Left ventricle myocardium inferior (tissue), 1 donor: ENCODE data around the gene DNAJB6. TPM values are rescaled to one million over a fixed set of nuclear protein-coding genes. Genes with fewer than 3 reads are reported as not detected.

Source experiments
- DNase-seq: peaks from one replicate; pipeline ENCODE4 v3.0.0-alpha.2; 2020
- H3K27ac ChIP-seq: fragments of 200-600 bp; replicated peaks from 2 replicates; pipeline ENCODE4 v1.8.0; 2021
- H3K27me3 ChIP-seq: fragments of 200-600 bp; 2 replicates; pipeline ENCODE4 v1.8.0; 2021; ENCODE audit warnings: low read depth
- H3K36me3 ChIP-seq: fragments of 200-600 bp; 2 replicates; pipeline ENCODE4 v1.8.0; 2021
- H3K4me1 ChIP-seq: fragments of 200-600 bp; 2 replicates; pipeline ENCODE4 v1.8.0; 2021
- H3K4me3 ChIP-seq: fragments of 200-600 bp; 2 replicates; pipeline ENCODE4 v1.8.0; 2021; ENCODE audit warnings: mild to moderate bottlenecking, moderate library complexity
- H3K9me3 ChIP-seq: fragments of 200-600 bp; replicated peaks from 2 replicates; pipeline ENCODE4 v1.8.0; 2021
- CTCF ChIP-seq: fragments of 200-600 bp; IDR thresholded peaks from 2 replicates; pipeline ENCODE4 v1.8.0; 2021; ENCODE audit warnings: antibody characterized with exemption, mild to moderate bottlenecking, borderline replicate concordance
- intact Hi-C: fragments of 100-400 bp; cut with micrococcal nuclease; formaldehyde crosslinking; loops from one replicate; pipeline ENCODE4 v1.11.0; 2022
- total RNA-seq: library from RNA; stranded (reverse); fragmentation: NEBNext Ultra II Directional; extraction: Animal tissue kit (Norgen Biotek cat#: 25700); gene quantifications from one replicate; pipeline ENCODE4 v1.2.1, GENCODE V29; 2021
- donor health status: DM: no; HTN: yes; CAD: no; lungs with severe emphysema.

DNAJB6 gene
- total RNA-seq, 1 donor from 2014 or later = 211 TPM

GRCh38 chr7:157458254-157458633, 121.4 kb downstream of the DNAJB6 start:
- Histone ChIP-seq H3K4me1 (no peaks in the 10 kb centered on the region), H3K27me3 (peaks cover 66% of the 10 kb centered on the region), H3K36me3 (no peaks in the 10 kb centered on the region), H3K9me3 (peaks cover 21% of the 10 kb centered on the region), H3K27ac (no peak overlapping the region), H3K4me3 (no peak overlapping the region)
- DNase-seq = no peak
- intact Hi-C loops = no loop called here
- no peak for TF ChIP-seq CTCF

GRCh38 chr7:157459966-157460365, 123.2 kb downstream of the DNAJB6 start:
- H3K27me3 ChIP-seq = peaks cover 77% of the 10 kb centered on the region
- no peak for DNase-seq
- intact Hi-C loops = no loop called here

GRCh38 chr7:157460721-157461120, 123.9 kb downstream of the DNAJB6 start:
- no peaks in the 10 kb centered on the region for H3K4me1 ChIP-seq
- peaks cover 84% of the 10 kb centered on the region for H3K27me3 ChIP-seq
- H3K36me3 ChIP-seq = no peaks in the 10 kb centered on the region
- no peak overlapping the region for H3K4me3 ChIP-seq
- no peak for TF ChIP-seq CTCF
- no peak for DNase-seq
- intact Hi-C loops = no loop called here
- H3K27ac ChIP-seq = no peak overlapping the region
- H3K9me3 ChIP-seq = no peaks in the 10 kb centered on the region

More at GRCh38 chr7:157459966-157460365, 123.2 kb downstream of the DNAJB6 start:
- no peak for TF ChIP-seq CTCF
- no peaks in the 10 kb centered on the region for H3K4me1 ChIP-seq
- H3K27ac ChIP-seq = no peak overlapping the region
- no peaks in the 10 kb centered on the region for H3K36me3 ChIP-seq
- H3K4me3 ChIP-seq = no peak overlapping the region
- peaks cover 6% of the 10 kb centered on the region for H3K9me3 ChIP-seq

- intact Hi-C loops = no loop called here
- TF ChIP-seq CTCF = no peak
- no peaks in the 10 kb centered on the region for H3K36me3 ChIP-seq
- H3K9me3 ChIP-seq = no peaks in the 10 kb centered on the region
- H3K4me1 ChIP-seq = no peaks in the 10 kb centered on the region
- H3K27me3 ChIP-seq = peaks cover 84% of the 10 kb centered on the region
- no peak overlapping the region for H3K27ac ChIP-seq
- no peak overlapping the region for H3K4me3 ChIP-seq
- DNase-seq = peak; percentile 1
These were observed 125.0 kb downstream of the DNAJB6 start for GRCh38 chr7:157461573-157462418.

- DNase-seq = peak; percentile 3
- H3K4me1 ChIP-seq = no peaks in the 10 kb centered on the region
- H3K27me3 ChIP-seq = peaks cover 84% of the 10 kb centered on the region
- no peaks in the 10 kb centered on the region for H3K9me3 ChIP-seq
- TF ChIP-seq CTCF = no peak
- intact Hi-C loops = no loop called here
- no peak overlapping the region for H3K27ac ChIP-seq
- no peaks in the 10 kb centered on the region for H3K36me3 ChIP-seq
- H3K4me3 ChIP-seq = no peak overlapping the region
These were observed 125.6 kb downstream of the DNAJB6 start for GRCh38 chr7:157462419-157462771.
